Ovary (tissue), 3 donors: ENCODE results near the gene TUBA3C.

Experiments
- EP300 ChIP-seq: sonication (generic); formaldehyde crosslinking; IDR thresholded peaks from one replicate; pipeline ENCODE4 v1.6.1; 2017; ENCODE audit warnings: antibody characterized with exemption
- POLR2A ChIP-seq: fragments of 450-650 bp; IDR thresholded peaks from one replicate; pipeline ENCODE4 v1.6.1; 2017; ENCODE audit warnings: antibody characterized with exemption, mild to moderate bottlenecking, moderate library complexity
- TF ChIP-seq, protein P1 (sequence below), 3 donors: fragments of 450-650 bp in 2 of 3; fragments of 200-600 bp in 1 of 3; IDR thresholded peaks; one replicate each; pipeline versions ENCODE4 v1.5.1 to v1.8.0; 2016 to 2022; ENCODE audit warnings: antibody characterized with exemption in 3 of 3, mild to moderate bottlenecking in 1 of 3
- donor health status: DM: no; HTN: no; CAD: no.

DNA sequence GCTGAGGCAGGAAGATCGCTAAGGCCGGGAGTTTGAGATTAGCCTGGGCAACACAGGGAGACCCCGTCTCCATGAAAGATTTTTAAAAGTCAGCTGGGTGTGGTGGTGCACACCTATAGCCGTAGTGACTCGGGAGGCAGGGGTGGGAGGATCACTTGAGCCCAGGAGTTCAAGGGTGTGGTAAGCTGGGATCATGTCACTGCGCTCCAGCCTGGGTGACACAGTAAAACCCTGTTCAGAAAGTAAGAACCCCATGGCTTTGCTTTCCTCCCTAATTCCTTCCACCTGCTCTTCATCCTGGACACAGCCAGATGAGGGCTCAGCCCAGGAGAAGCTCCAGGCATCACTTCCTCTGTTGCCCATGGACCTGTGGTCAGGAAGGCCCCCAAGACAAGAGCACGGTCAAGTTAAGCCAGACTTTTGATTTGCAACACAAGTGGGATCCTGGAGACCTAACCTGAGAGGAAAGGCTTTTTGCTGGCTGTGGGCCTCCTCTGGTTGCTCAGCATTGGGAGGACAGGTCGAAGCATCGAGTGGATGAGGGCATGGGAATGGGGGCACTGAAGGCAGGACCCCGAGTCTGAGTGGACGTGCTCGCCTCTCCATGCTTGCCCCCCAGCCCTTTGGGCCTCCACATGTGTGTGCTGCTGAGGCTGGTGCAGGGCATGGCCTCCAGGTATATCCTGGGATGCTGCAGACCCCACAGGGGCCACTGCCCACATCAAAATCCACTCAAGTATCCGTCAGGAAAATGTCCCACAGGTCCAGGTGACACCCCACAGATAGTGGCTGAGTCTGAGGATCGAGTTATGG lies 25.4 kb downstream of the TUBA3C start:
- TF ChIP-seq, protein P1, sequence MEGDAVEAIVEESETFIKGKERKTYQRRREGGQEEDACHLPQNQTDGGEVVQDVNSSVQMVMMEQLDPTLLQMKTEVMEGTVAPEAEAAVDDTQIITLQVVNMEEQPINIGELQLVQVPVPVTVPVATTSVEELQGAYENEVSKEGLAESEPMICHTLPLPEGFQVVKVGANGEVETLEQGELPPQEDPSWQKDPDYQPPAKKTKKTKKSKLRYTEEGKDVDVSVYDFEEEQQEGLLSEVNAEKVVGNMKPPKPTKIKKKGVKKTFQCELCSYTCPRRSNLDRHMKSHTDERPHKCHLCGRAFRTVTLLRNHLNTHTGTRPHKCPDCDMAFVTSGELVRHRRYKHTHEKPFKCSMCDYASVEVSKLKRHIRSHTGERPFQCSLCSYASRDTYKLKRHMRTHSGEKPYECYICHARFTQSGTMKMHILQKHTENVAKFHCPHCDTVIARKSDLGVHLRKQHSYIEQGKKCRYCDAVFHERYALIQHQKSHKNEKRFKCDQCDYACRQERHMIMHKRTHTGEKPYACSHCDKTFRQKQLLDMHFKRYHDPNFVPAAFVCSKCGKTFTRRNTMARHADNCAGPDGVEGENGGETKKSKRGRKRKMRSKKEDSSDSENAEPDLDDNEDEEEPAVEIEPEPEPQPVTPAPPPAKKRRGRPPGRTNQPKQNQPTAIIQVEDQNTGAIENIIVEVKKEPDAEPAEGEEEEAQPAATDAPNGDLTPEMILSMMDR (IDR thresholded peaks at IDR 0.05) = no peak
- no peak for TF ChIP-seq POLR2A
- no peak for TF ChIP-seq EP300
